OCI-LY7 (cell line): ENCODE results near the gene IQCE. TPM values are rescaled to one million over a fixed set of nuclear protein-coding genes. Genes with fewer than 3 reads are reported as not detected.
"Not testable (repeated sequence)": the region's sequence is repeated elsewhere in the genome, so short reads cannot be mapped to it uniquely, and the experiment has no call there.

Experiments used
- BruUV-seq: library from RNA; stranded (reverse); fragments of 400-500 nt; replicated peaks from 2 replicates; lab custom pipeline; 2021; lab: Mats Ljungman, UMichigan
- CTCF ChIA-PET: fragments of 300-600 bp; sonication (Branson Sonifier 250); formaldehyde crosslinking; loops from one replicate; lab custom pipeline; 2022; ENCODE audit warnings: antibody characterized with exemption; ENCODE audit not compliant: unreplicated experiment; lab: Charles Lee
- POLR2A ChIA-PET: fragments of 300-600 bp; sonication (Branson Sonifier 250); formaldehyde crosslinking; loops from one replicate; lab custom pipeline; 2022; ENCODE audit warnings: antibody characterized with exemption; lab: Charles Lee
- DNase-seq: peaks from one replicate; pipeline ENCODE4 v3.0.0-alpha.2; 2015; ENCODE audit warnings: low spot score
- H2AFZ ChIP-seq: fragments of 200-600 bp; sonication (generic), shearing (Covaris generic); 2 replicates; pipeline ENCODE4 v1.6.1; 2014; ENCODE audit warnings: mild to moderate bottlenecking, antibody characterized with exemption, low read length, moderate library complexity
- H3K27ac ChIP-seq: fragments of 200-600 bp; sonication (generic); 2 replicates; pipeline ENCODE4 v1.5.1; 2014; ENCODE audit warnings: mixed run types, low read depth, mild to moderate bottlenecking, moderate library complexity, low read length, inconsistent platforms; ENCODE audit not compliant: poor library complexity, severe bottlenecking
- H3K36me3 ChIP-seq: fragments of 200-600 bp; sonication (generic); 2 replicates; pipeline ENCODE4 v1.6.1; 2014; ENCODE audit warnings: mild to moderate bottlenecking, antibody characterized with exemption, low read length, moderate library complexity, mixed read lengths; ENCODE audit not compliant: insufficient read depth
- H3K4me1 ChIP-seq: fragments of 200-600 bp; sonication (generic); 2 replicates; pipeline ENCODE4 v1.5.1; 2014; ENCODE audit warnings: mild to moderate bottlenecking, low read length; ENCODE audit not compliant: insufficient read depth, poor library complexity, severe bottlenecking
- H3K4me2 ChIP-seq: fragments of 200-600 bp; sonication (generic); 2 replicates; pipeline ENCODE4 v1.6.1; 2014; ENCODE audit warnings: mild to moderate bottlenecking, low read length
- H3K4me3 ChIP-seq: fragments of 200-600 bp; sonication (generic); 2 replicates; pipeline ENCODE4 v1.5.1; 2014; ENCODE audit warnings: mild to moderate bottlenecking, low read depth, low read length; ENCODE audit not compliant: poor library complexity, severe bottlenecking
- H3K79me2 ChIP-seq: fragments of 200-600 bp; sonication (generic); 2 replicates; pipeline ENCODE4 v1.6.1; 2016; ENCODE audit warnings: low read depth, mild to moderate bottlenecking, low read length, moderate library complexity, mixed read lengths; ENCODE audit not compliant: insufficient read depth
- H3K9me2 ChIP-seq: fragments of 200-600 bp; sonication (generic); 2 replicates; pipeline ENCODE4 v1.6.1; 2016; ENCODE audit warnings: mild to moderate bottlenecking, low read length, mixed read lengths; ENCODE audit not compliant: insufficient read depth
- H3K9me3 ChIP-seq: fragments of 200-600 bp; sonication (generic); 2 replicates; pipeline ENCODE4 v1.6.1; 2014; ENCODE audit warnings: mild to moderate bottlenecking, mixed run types, low read length, mixed read lengths
- H4K20me1 ChIP-seq: fragments of 200-600 bp; sonication (generic); 2 replicates; pipeline ENCODE4 v1.6.1; 2014; ENCODE audit warnings: mild to moderate bottlenecking, antibody characterized with exemption, low read length, moderate library complexity, mixed read lengths; ENCODE audit not compliant: insufficient read depth
- CTCF ChIP-seq: fragments of 200-600 bp; sonication (generic); conservative IDR thresholded peaks from 2 replicates; pipeline ENCODE4 v1.5.1; 2014; ENCODE audit warnings: mild to moderate bottlenecking, antibody characterized with exemption, low read length, moderate library complexity, mixed read lengths
- EZH2phosphoT487 ChIP-seq: fragments of 200-600 bp; sonication (generic); IDR thresholded peaks from 2 replicates; pipeline ENCODE4 v1.6.1; 2018; ENCODE audit warnings: low read depth, borderline replicate concordance, mild to moderate bottlenecking, mixed run types, antibody characterized with exemption, low read length, moderate library complexity, mixed read lengths
- intact Hi-C: fragments of 100-400 bp; cut with micrococcal nuclease; formaldehyde crosslinking; loops from one replicate; pipeline ENCODE4 v1.10.0; 2022; ENCODE audit not compliant: unreplicated experiment
- total RNA-seq, 2 experiments: library from RNA; depleted of rRNA in 1 of 2; stranded (reverse); fragments of >200 nt in 1 of 2; shearing (Covaris generic) in 1 of 2; gene quantifications; 2 replicates each; pipeline ENCODE4 v1.2.3, GENCODE V29; 2014 to 2022

Gene IQCE
- total RNA-seq, 2 experiments from 2014 or later, result 6.2 to 6.6 TPM

GRCh38 chr7:2608921-2609411 is 50.2 kb downstream of the IQCE start:
- intact Hi-C loops, result loop anchor here (2.0 kb wide), 1 partner anchor 72 kb away; no protein-coding TSS in a partner anchor
- Histone ChIP-seq H3K27ac (no peak overlapping the region), H4K20me1 (no peaks in the 10 kb centered on the region), H3K36me3 (no peaks in the 10 kb centered on the region), H3K4me3 (no peak overlapping the region), H3K4me2 (no peak overlapping the region), H3K9me2 (no peaks in the 10 kb centered on the region), H2AFZ (no peak overlapping the region), H3K79me2 (no peaks in the 10 kb centered on the region), H3K4me1 (peaks cover 17% of the 10 kb centered on the region), H3K9me3 (no peaks in the 10 kb centered on the region)
- ChIA-PET CTCF (interaction anchor here (0.6 to 1.5 kb wide), 4 partner anchors 22 to 101 kb away, joined by 3 to 6 read pairs (median 4); no protein-coding TSS in a partner anchor), POLR2A (interaction anchor here (0.6 to 1.2 kb wide), 3 partner anchors 35 to 45 kb away, joined by 3 to 4 read pairs (median 3); no protein-coding TSS in a partner anchor)
- no TSS peak for BruUV-seq
- no peak for TF ChIP-seq EZH2phosphoT487
- peak; percentile 72 for TF ChIP-seq CTCF
- peak; percentile 48 for DNase-seq

- H2AFZ ChIP-seq, H3K9me3 ChIP-seq, DNase-seq, H3K4me2 ChIP-seq, BruUV-seq, H3K36me3 ChIP-seq, H4K20me1 ChIP-seq, H3K27ac ChIP-seq, POLR2A ChIA-PET, H3K4me3 ChIP-seq, H3K79me2 ChIP-seq, H3K9me2 ChIP-seq: not testable (repeated sequence)
- intact Hi-C loops, result loop anchor here (2.0 to 5.0 kb wide), 2 partner anchors 42 to 71 kb away; no protein-coding TSS in a partner anchor
- CTCF ChIA-PET, result interaction anchor here (0.6 to 1.5 kb wide), 3 partner anchors 23 to 101 kb away, joined by 4 to 6 read pairs (median 4); no protein-coding TSS in a partner anchor
- H3K4me1 ChIP-seq, result peaks cover 23% of the 10 kb centered on the region
Observed at GRCh38 chr7:2609646-2610045, 50.9 kb downstream of the IQCE start.

GRCh38 chr7:2610466-2610865 is 51.7 kb downstream of the IQCE start:
- no peak overlapping the region for H3K27ac ChIP-seq
- intact Hi-C loops, result loop anchor here (5.0 kb wide), 1 partner anchor 43 kb away; no protein-coding TSS in a partner anchor
- H3K4me3 ChIP-seq, result no peak overlapping the region
- no peak overlapping the region for H2AFZ ChIP-seq
- TF ChIP-seq CTCF (no peak), EZH2phosphoT487 (no peak)
- ChIA-PET CTCF (no interaction called here), POLR2A (no interaction called here)
- H4K20me1 ChIP-seq, result no peaks in the 10 kb centered on the region
- H3K79me2 ChIP-seq, result no peaks in the 10 kb centered on the region
- H3K36me3 ChIP-seq, result no peaks in the 10 kb centered on the region
- H3K9me2 ChIP-seq, result no peaks in the 10 kb centered on the region
- DNase-seq, result no peak
- no peak overlapping the region for H3K4me2 ChIP-seq
- no peaks in the 10 kb centered on the region for H3K9me3 ChIP-seq
- H3K4me1 ChIP-seq, result peaks cover 26% of the 10 kb centered on the region
- no TSS peak for BruUV-seq
